Activated CD4-positive, alpha-beta T cell treated with anti-CD3 and anti-CD28 coated beads, Interleukin-2, amount 50 U/mL, for 48 hours (primary cell): ENCODE data around the gene RIN1.
"Not testable (repeated sequence)": the region's sequence is repeated elsewhere in the genome, so short reads cannot be mapped to it uniquely, and the experiment has no call there.

Experiments used
- DNase-seq, 2 experiments: peaks; one replicate each; pipeline ENCODE4 v3.0.0-alpha.2; 2020

The RIN1 gene

DNA sequence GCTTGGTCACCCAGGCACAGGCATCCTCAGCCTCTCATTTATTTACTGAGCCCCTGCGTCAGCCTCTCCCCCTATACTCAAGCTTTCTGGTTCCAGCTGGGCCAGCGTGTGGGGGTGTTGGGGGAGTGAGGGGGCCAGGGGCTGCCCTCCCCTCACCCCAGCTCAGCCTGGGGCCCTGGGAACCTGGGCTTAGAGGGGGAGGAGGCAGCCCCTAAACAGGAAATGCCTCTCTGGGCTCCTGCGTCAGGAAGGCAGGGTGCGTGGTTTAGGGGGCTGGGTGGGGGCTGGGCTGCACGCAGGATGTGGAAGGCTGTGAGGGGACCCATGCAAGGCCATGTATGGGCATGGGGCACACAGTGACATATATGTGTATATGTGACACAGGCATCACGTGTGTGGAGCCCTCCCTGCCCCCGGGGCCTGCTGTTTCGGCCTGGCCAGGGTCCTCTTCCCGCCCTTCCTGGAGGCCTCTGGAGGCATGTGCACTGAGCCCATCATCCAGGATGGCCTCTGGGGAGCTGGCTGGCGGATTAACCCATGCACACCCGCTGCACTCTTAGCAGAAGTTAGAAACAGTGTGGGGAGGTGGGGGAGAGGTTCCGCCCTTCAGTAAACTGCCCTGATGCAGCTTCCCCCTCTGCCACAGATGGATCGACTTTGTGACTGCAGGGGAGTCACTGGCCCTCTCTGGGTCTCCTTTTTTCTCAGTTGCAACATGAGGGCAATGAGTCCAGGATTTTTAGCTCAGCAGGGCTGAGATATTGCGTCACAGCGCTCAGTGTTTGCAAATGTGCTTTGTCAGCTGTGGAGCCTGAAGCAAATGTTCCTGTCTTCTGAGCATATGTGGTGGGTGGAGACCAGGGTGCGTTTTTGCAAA, 18.3 kb downstream of the RIN1 start:
- no peak for DNase-seq

DNA sequence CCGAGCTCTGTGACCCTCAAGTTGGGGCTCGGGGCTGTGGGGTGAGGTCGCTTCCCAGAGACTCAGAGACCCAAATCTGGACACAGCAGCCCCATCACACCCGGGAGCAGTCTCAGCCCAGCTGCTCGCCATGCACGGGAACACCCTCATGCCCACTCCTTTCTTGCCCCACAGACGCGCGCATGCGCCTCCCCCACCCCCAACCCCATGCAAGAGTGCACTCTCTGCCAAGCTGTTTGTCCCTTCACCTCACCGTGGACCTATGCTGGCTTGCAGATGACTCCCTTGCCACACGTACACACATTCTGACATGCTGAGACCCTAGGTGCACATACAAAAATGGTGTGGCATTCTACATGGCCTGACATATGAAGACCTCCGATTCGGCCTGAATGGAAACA, 18.9 kb downstream of the RIN1 start:
- DNase-seq, result no peak

GRCh38 chr11:66316849-66317251, 19.4 kb downstream of the RIN1 start, which contains the start of gene CD248:
Gene CD248, minus strand, starts transcription at chr11:66317044. Its CDS starts 17 bp downstream, at chr11:66317027.
- DNase-seq, result no peak

GRCh38 chr11:66315921-66316811, 20.1 kb downstream of the RIN1 start:
- DNase-seq, result no peak

GRCh38 chr11:66315498-66315885, 20.7 kb downstream of the RIN1 start:
- DNase-seq, result no peak

- DNase-seq, result no peak
These were observed 21.4 kb downstream of the RIN1 start for GRCh38 chr11:66314561-66315497.

- no peak for DNase-seq
These were observed 22.1 kb downstream of the RIN1 start for GRCh38 chr11:66314186-66314501.

GRCh38 chr11:66313321-66314185, 22.7 kb downstream of the RIN1 start:
- no peak for DNase-seq

DNA sequence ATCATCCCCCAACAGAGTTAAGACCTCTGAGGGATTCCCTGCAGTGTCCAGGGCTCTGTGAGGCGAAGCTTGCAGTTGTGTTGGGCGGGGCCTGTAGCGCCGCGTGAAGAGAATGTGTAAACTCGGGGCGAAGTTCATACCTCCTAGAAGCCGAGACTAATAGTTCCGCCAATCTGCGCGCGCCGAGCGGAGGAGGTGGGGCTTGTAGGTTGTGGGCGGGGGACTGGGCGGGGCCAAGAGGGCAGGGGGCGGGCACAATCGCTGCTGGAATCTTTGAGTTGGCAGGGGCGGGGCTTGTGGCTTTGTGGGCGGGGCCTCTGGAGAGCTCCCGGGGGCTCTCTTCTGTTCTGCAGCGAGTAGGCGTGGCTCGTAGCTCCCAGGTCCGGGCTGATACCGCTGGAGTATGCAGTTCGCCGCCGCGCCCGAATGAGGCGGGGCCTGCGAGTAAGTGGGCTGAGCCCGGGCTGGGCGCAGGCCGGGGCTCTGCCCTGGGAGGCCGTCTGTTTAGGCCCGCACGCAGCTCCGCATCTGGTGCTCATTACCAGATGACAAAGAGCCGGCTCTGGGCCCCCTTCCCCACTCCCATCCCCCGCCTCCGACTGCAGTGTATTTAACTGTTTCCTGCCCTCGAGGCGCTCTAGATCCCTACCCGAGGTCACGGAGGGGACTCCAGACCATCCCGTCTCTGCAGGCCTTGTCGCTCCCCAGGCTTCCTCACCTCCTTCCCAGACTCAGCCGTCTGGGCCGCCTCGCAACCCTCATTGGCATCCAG, 23.5 kb downstream of the RIN1 start:
- DNase-seq, result peak; percentile 92 to 93

GRCh38 chr11:66311965-66312548, 24.2 kb downstream of the RIN1 start:
- DNase-seq, result peak; percentile 85 to 88

DNA sequence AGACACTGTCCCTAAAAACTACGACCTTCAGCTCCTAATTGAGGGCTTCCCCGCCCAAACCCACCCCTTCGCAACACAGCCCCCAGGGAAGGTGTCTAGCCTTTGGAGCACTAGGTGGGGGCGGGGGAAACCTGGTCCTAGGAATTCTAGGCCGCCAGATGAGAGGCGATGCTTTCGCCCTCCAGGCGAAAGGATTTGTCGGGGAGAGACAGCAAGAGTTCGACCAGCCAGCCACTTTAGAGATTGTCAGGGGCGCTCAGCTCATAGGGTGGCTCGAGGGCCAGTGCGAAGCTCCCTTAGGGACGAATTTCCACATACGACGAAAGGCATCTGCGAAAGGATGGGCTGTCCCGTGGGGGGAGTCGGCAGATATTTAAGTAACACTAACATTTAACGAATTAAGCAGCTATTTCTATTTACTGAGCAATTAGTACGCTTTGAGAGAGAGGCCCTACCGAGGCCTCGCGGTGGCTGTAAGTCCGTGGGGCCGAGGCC, 24.7 kb downstream of the RIN1 start:
- DNase-seq, result no peak

DNA sequence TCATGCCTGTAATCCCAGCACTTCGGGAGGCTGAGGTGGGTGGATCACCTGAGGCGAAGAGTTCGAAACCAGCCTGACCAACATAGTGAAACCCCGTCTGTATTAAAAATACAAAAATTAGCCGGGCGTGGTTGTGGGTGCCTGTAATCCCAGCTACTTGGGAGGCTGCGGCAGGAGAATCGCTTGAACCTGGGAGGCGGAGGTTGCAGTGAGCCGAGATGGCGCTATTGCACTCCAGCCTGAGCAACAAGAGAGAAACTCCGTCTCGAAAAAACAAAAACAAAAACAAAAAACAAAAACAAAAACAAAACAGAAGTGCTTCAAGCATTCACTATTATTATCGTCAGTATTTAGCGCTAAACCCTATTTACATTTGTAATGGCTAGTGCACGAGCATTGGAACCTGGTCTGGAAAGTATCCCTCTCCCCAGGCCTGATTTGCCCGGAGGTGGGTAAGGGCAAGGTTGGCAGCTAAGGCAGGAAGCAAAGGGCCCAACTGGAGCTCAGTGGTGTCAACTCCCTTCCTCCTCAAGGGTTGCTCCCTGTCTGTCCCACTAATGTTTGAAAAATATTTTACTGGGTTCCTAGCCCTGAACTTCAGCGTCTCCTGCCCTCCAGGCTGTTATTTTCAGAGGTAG, 25.3 kb downstream of the RIN1 start:
- not testable (repeated sequence) for DNase-seq

- DNase-seq, result no peak
These were observed 25.9 kb downstream of the RIN1 start for GRCh38 chr11:66310324-66310723.

- DNase-seq, result no peak
These were observed 26.8 kb downstream of the RIN1 start for GRCh38 chr11:66309475-66309874.

DNA sequence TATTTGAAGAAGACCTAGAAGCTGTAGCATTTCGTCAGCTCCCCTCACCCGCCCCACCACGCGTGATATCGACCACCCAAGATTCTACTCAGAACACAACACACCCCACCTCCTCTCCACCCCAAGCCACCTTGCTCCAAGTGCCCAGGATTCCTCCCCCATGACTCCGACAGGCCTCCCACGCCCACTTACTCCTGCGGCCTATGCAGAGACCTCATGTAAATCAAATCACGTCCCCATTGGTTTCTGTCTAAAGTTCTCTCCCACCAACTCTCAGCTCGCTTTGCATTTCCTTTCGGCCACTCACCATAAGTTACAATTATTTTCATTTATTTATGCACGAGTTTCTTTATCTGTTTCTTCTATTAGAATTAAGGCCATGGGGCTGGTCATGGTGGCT, 33.6 kb downstream of the RIN1 start:
- no peak for DNase-seq

- DNase-seq, result no peak
These were observed 37.0 kb downstream of the RIN1 start for GRCh38 chr11:66299186-66299585.

GRCh38 chr11:66297610-66298009, 38.6 kb downstream of the RIN1 start:
- no peak for DNase-seq

GRCh38 chr11:66294626-66295620, 41.3 kb downstream of the RIN1 start:
- no peak for DNase-seq
